Adipose tissue (tissue), 3 donors: ENCODE results near the gene TMEM39B. TPM values are rescaled to one million over a fixed set of nuclear protein-coding genes. Genes with fewer than 3 reads are reported as not detected.
A peak's percentile ranks its signal among the peaks of the same experiment; 100 is the strongest.
"Not testable (repeated sequence)": the region's sequence is repeated elsewhere in the genome, so short reads cannot be mapped to it uniquely, and the experiment has no call there.

ENCODE experiments used
- H3K27ac ChIP-seq: one replicate; pipeline ENCODE4 v1.5.1; 2013; ENCODE audit warnings: low read depth, low read length
- WGBS, 3 donors: extraction: QIAGEN DNeasy Blood & Tissue Kit; methylation state at CpG; one replicate each; pipeline ENCODE4 v1.1.7; 2013; 5-methylcytosine and 5-hydroxymethylcytosine counted together
- polyA plus RNA-seq, 3 donors: library from polyadenylated mRNA; stranded (reverse); fragments of 200-250 nt; gene quantifications; one replicate each; pipeline ENCODE4 v1.2.3, GENCODE V29; 2013
- donor health status: healthy with polysubstance abuse.
- donor health status: Bipolar disorder and iron deficiency.
- donor health status: healthy.

Gene TMEM39B
- polyA plus RNA-seq, 3 donors = 6.2 to 13.2 (median 10.1) TPM

DNA sequence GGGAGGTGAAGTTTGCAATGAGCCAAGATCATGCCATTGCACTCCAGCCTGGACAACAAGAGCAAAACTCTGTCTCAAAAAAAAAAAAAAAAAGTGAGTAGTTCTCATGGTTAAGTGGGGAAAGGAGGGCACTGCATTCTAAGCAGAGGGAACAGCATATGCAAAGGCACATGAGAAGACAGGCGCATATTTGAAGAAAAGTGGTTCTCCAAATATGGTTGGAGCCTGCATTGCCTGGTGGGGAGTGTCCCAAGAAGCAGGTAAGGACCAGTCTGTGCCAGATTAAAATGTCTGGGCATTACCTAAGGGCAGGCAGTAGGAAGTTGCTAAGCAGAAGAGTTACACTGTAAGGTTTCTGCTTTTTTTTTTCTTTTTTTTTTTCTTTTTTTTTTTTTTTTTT, 32.6 kb downstream of the TMEM39B start:
- no peak overlapping the region for H3K27ac ChIP-seq
- WGBS, 3 donors = 90 to 96% (median 94%) methylated on average over 1 of the region's 1 CpG

DNA sequence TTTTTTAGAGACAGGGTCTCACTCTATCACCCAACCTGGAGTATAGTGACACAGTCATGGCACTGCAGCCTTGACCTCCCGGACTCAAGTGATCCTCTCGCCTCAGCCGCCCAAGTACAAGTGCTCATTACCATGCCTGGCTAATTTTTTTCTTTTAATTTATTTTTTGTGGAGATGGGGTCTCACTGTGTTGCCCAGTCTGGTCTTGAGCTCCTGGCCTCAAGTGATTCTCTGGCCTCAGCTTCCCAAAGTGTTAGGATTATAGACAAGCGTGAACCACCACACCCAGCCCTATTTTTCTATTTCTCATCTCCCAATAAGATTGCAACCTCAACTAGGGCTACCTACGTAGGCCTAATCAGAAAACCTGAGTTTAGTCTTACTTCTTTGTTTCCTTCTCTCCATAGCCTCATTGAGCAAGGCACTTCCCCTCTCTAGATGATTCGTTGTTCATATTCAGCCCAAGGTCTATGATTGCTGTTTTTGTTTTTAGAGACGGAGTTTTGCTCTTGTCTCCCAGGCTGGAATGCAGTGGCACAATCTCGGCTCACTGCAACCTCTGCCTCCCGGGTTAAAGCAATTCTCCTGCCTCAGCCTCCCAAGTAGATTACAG, 34.0 kb downstream of the TMEM39B start:
- WGBS, 3 donors = 82 to 86% (median 86%) methylated on average over 9 of the region's 9 CpGs
- H3K27ac ChIP-seq = no peak overlapping the region

DNA sequence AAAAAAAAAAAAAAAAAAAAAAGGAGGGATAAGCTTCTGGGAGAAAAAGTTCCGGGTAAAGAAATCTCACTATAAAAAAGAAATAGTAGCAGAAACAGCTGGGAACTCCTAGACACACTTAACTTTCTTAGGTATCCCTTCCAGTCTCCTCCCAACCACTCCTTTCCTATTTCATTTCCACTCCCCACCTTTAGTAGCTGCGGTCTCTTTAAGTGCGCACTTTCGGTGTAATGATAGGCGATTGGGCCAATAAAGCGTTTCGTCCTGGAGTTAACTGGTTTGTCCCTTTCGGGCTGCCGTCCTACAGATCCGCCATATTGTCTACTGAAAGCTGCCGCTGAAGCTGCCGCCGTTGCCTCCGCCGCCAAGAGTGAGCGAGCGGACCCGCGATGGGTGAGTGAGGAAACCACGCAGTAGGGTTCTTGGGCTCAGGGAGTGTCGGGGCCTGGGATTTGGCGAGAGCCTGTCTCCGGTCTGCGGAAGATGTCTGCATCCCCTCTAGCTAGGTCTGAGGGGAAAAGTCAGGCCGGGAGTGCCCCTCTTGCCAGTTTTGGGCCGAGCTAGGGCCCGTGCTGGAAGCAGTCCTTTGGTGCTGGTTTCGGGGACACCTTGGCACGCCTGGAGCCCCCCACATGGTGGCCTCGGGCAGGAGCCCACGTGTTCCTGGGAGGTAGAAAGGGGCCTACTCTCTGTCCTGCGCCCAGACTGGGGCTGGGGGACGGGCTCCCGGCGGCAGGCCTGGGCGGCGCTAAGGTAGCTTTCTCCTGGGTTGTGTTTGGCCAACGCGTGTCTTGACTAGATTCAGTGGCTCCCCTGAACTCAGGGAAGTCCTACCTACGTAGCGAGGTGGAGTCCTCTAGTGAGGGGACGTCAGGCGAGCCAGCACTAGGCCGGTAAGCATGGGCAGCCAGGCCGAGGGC, 35.3 kb downstream of the TMEM39B start, which contains the start of gene KPNA6:
Gene KPNA6 (plus strand): TSS at position 315 of the 920 bp plus-strand sequence. CDS start 75 bp downstream, at position 390.
- peak within 1 kb of the TSS; percentile 96 for H3K27ac ChIP-seq
- 0% methylated on average over 45 of the region's 45 CpGs for WGBS, 3 donors

DNA sequence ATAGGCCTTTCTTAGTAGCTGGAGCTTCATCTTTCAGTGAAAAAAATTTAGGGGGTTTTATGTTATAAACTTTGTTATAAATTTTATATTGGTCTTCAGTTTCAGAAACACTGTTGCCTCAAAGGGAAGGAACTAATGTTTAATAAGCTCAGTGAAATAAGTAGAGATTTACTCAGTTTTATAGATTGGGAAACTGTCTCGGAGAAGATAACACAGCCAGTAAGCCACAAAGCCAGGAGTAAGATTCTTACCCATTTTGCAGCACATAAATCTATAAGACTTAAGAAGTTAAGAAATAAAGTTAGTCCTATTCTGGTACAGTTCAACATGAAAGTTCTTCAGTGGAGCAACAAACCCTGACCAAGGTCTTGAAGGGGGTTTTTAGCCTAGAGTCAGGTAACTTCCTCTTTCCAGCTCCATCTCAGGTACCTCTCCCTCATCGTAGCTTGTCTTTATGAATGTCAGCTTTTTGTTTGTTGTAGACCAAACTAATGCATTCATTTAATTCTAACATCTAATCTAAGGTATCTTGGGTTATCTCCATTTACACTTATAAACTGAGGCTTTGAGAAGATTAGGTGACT, 38.4 kb downstream of the TMEM39B start:
- no peak overlapping the region for H3K27ac ChIP-seq
- 75 to 77% (median 76%) methylated on average over 2 of the region's 2 CpGs for WGBS, 3 donors

DNA sequence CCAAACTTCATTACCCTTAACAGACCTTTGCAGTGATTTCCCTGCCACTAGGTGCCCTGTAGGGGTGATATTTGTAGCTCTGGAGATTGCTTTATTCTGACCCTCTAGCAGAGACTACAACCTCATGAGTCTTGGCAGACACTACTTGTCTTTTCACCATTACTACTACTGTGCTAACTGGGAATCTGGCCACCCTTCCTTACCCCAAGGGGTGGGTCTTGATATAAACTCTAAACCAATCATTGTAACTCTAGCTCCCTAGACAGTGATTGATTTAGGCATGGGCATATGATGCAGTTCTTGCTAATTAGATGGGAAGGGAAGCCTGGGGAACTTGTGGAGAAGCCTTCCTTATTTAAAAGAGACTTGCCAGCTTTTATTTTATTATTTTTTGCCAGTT, 39.0 kb downstream of the TMEM39B start:
- no peak overlapping the region for H3K27ac ChIP-seq

DNA sequence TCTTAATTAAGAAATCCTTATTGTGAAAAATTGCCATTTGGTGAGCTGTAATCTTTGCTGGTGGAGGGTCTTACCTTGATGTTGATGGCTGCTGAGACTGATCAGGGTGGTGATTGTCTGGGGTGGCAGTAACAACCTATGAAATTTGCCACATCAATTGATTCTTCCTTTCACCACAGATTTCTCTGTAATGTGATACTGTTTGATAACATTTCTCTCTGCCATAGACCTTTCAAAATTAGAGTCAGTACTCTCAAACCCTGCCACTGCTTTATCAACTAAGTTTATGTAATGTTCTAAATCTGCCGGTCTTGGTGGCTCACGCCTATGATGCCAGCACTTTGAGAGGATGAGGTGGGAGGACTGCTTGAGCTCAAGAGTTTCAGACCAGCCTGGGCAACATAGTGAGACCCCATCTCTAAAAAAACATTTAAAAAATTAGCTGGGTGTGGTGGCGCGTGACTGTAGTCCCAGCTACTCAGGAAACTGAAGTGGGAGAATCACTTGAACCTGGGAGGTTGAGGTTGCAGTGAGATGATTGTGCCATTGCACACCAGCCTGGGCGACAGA, 40.2 kb downstream of the TMEM39B start:
- WGBS, 3 donors = 77 to 87% (median 80%) methylated on average over 5 of the region's 5 CpGs
- no peak overlapping the region for H3K27ac ChIP-seq

DNA sequence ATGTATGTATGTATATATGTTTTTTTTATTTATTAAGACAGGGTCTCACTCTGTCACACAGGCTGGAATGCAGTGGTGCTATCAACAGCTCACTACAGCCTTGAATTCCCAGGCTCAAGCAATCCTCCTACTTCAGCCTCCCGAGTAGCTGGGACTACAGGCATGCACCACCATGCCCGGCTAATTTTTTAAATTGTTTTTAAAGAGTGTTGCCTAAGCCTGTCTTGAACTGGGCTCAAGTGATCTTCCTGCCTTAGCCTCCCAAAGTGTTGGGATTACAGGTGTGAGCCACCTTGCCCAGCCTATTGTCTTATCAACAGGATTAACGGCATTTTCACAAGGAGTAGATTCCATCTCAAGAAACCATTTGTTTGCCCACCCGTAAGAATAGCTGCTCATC, 40.7 kb downstream of the TMEM39B start:
- not testable (repeated sequence) for H3K27ac ChIP-seq
- 85 to 94% (median 94%) methylated on average over 4 of the region's 4 CpGs for WGBS, 3 donors

DNA sequence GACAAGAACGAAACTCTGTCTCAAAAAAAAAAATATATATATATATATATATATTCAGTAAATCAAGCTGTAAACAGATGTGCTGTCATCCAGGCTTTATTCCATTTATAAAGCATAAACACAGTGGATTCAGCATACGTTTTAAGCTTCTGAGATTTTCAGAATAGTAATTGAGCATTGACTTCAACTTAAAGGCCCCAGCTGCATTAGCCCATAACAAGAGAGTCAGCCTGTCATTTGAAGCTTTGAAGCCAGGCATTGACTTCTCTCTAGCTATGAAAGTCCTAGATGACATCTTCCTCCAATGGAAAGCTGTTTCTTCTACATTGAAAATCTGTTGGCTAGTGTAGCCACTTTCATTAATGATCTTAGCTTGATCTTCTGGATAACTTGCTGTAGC, 41.7 kb downstream of the TMEM39B start:
- H3K27ac ChIP-seq = no peak overlapping the region
- 70 to 85% (median 75%) methylated on average over 2 of the region's 2 CpGs for WGBS, 3 donors

DNA sequence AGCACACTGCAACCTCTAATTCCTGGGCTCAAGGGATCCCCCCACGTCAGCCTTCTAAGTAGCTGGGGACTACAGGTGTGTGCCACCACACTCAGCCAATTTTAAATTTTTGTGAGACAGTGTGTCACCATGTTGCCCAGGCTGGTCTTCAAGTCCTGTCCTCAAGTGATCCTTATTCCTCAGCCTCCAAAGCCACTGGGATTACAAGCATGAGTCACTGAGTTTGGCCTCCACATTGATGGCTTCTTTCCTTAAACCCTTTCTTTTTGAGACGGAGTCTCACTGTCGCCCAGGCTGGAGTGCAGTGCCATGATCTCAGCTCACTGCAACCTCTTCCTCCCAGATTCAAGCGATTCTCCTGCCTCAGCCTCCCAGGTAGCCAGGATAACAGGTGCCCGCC, 42.8 kb downstream of the TMEM39B start:
- H3K27ac ChIP-seq = no peak overlapping the region
- WGBS, 3 donors = 87 to 97% (median 87%) methylated on average over 5 of the region's 5 CpGs

DNA sequence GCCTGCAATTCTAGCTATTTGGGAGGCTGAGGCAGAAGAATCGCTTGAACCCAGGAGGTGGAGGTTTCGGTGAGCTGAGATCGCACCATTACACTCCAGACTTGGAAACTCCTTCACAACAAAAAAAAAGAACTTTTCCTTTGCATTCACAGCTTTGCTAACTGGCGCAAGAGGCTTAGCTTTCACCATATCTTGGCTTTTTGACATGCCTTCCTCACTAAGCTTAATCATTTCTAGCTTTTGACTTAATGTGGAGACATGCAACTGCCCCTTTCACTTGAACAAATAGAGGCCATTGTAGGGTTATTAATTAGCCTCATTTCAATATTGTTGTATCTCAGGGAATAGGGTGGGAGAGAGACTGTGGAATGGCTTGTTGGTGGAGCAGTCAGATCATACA, 43.8 kb downstream of the TMEM39B start:
- no peak overlapping the region for H3K27ac ChIP-seq
- 79 to 90% (median 89%) methylated on average over 4 of the region's 4 CpGs for WGBS, 3 donors

DNA sequence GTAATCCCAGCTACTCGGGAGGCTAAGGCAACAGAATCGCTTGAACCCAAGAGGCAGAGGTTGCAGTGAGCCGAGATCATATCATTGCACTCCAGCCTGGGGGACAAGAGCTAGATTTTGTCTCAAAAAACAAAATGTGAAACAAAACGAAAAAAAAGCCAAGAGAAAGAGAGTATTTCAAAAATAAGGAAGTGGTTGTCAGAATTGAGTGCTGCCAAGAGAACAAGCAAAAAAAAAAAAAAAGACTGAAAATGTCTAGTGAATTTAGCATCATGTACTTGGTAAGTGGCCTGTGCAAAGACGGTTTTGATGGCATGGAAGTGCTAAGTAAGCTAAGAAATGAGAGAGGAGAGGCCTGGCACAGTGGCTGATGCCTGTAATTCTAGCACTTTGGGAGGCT, 49.4 kb downstream of the TMEM39B start:
- no peak overlapping the region for H3K27ac ChIP-seq
- 39 to 71% (median 43%) methylated on average over 5 of the region's 5 CpGs for WGBS, 3 donors

DNA sequence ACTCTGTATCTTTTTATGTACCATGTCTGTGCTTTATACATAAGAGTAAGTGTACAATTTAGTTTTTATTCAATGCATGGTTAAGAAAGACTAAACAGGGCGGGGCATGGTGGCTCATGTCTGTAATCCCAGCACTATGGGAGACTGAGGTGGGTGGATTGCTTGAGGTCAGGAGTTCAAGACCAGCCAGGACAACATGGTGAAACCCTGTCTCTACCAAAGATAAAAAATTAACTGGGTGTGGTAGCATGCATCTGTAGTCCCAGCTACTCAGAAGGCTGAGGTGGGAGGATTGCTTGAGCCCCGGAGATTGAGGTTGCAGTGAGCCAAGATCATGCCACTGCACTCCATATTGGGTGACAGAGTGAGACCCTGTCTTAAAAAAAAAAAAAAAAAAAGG, 50.6 kb downstream of the TMEM39B start:
- 84 to 86% (median 86%) methylated on average over 2 of the region's 2 CpGs for WGBS, 3 donors
- not testable (repeated sequence) for H3K27ac ChIP-seq

DNA sequence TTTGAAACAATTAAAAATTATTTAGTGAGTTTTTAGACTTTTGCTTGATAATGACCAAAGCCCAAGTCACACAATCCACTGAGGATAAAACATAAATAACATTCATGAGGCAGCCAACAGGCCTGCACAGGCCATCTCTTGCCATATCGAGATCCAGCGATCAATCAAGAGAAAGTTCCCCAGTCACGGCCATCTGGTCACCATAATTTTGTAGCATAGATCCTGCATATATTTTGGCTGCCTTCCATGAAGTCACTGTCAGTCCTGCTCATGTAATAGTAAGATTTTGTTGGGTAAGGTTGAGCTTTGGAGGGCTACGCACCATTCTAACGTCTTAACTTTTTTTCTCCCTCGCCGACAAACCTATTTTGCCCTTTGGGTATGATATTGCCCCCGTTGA, 52.6 kb downstream of the TMEM39B start:
- 82 to 91% (median 90%) methylated on average over 8 of the region's 8 CpGs for WGBS, 3 donors
- H3K27ac ChIP-seq = no peak overlapping the region

DNA sequence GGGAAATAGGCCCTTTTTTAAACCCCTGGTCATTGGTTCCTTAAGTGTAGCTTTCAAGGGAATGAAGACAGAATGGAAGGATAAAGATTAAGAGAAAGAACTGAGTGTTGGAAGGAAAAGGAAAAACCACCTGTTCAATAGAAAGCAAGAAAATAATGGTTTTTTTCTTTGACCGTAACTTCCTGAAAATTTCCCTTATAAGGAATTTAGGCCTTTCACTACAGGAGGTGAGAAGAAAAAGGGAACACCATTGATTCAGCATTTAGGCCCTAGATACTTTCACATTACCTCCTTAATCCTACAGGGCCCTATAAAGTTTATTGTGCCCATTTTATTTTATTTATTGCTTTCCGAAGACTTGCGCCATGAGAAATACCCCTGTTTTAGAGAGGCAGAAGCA, 54.0 kb downstream of the TMEM39B start:
- H3K27ac ChIP-seq = no peak overlapping the region
- 86 to 97% (median 89%) methylated on average over 3 of the region's 3 CpGs for WGBS, 3 donors

DNA sequence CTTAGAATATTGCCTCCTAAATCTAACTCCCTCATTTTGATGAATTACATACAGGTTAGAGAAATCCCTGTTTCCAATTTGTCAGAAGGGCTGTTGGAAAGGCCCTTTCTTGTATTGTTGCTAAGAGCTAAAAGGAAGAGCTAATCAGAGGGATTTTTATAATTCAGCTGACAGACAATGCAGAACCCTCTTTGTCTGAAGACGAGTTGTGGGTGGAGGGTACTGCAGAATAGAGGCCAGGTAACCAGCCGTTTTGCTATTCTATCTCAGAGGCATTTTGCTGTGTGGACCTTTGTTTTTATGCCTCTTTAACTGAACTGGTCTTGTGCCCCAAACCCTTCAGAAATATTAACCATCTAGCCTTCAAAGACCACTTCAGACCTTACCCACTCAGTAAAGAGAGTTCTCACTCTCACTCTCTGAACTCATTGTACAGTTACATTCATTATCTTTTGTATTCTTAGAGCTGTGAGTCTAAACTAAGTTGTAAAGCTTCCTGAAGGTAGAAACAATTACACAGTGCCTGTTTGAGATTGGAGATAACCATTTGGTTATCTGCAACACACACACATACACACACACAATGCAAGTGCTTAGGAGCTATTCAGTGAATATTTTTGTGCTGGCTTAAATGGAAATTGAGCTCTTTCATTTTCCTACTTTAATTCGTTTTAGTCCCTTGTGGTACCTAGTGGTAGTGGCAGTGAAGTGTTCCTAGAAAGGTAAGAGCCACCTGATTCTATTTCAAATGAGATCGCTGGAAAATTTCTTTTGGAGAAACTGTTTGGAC, 54.9 kb downstream of the TMEM39B start:
- 67 to 84% (median 82%) methylated on average over 4 of the region's 4 CpGs for WGBS, 3 donors
- no peak overlapping the region for H3K27ac ChIP-seq

DNA sequence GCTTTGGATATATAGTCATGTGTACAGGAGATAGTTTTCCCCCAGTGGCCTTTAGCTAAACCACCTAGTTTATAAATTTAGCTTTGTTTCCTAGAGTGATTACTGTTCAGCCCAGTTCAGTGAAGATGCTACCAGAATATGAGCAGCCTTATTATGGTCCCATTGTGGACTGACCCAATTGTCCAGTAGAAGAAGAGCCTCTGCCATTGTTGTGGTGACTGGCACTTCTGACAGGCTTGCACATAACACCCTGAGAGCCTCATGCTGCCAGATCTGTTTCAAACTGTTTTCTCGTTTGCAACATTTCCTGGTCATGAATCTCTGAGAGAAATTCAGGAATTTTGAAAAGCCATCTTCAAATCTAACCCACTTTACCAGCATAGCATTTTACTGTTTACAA, 55.7 kb downstream of the TMEM39B start:
- 29 to 63% (median 33%) methylated on average over 1 of the region's 1 CpG for WGBS, 3 donors
- H3K27ac ChIP-seq = no peak overlapping the region

DNA sequence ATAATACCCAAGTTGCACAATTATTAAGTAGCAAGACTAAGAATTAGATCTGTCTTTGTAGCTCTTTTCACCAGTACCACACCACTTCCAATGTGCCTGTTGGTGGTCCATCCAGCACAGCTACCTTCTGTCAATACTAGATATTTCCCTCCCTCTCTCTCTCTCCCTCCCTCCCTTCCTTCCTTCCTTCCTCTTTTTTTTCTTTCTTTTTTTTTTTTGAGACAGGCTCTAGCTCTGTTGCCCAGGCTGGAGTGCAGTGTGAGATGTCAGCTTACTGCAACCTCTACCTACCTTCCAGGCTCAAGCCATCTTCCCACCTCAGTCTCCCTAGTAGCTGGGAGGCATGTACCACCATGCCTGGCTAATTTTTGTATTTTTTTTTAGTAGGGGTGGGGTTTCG, 56.2 kb downstream of the TMEM39B start:
- no peak overlapping the region for H3K27ac ChIP-seq
- 93 to 97% (median 95%) methylated on average over 1 of the region's 1 CpG for WGBS, 3 donors

DNA sequence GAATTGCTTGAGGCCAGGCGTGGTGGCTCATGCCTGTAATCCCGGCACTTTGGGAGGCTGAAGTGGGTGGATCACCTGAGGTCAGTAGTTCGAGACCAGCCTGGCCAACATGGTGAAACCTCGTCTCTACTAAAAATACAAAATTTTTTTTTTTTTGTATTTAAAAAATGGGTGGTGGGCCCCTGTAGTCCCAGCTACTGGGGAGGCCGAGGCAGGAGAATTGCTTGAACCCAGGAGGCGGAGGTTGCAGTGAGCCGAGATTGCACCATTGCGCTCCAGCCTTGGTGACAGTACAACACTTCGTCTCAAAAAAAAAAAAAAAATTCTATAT, 61.2 kb downstream of the TMEM39B start:
- not testable (repeated sequence) for H3K27ac ChIP-seq
- WGBS, 3 donors = 96 to 98% (median 96%) methylated on average over 9 of the region's 9 CpGs

DNA sequence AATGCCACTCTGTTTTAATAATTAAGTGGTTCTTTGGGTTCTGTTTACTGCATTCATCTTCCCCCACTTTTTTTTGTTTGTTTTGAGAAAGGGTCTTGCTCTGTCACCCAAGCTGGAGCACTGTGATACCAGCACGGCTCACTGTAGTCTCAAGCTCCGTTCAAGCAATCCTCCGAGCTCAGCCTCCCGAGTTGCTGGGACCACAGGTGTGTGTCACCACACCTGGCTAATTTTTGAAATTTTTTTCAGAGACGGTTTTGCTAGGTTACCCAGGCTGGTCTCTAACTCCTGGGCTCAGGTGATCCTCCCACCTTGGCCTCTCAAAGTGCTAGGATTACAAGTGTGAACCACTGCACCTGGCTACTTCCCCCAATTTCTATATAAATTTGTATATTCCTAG, 64.4 kb downstream of the TMEM39B start:
- no peak overlapping the region for H3K27ac ChIP-seq
- WGBS, 3 donors = 91 to 95% (median 94%) methylated on average over 5 of the region's 5 CpGs
